ENCODE measurements around the gene SLC25A10.

SLC25A10 gene

DNA sequence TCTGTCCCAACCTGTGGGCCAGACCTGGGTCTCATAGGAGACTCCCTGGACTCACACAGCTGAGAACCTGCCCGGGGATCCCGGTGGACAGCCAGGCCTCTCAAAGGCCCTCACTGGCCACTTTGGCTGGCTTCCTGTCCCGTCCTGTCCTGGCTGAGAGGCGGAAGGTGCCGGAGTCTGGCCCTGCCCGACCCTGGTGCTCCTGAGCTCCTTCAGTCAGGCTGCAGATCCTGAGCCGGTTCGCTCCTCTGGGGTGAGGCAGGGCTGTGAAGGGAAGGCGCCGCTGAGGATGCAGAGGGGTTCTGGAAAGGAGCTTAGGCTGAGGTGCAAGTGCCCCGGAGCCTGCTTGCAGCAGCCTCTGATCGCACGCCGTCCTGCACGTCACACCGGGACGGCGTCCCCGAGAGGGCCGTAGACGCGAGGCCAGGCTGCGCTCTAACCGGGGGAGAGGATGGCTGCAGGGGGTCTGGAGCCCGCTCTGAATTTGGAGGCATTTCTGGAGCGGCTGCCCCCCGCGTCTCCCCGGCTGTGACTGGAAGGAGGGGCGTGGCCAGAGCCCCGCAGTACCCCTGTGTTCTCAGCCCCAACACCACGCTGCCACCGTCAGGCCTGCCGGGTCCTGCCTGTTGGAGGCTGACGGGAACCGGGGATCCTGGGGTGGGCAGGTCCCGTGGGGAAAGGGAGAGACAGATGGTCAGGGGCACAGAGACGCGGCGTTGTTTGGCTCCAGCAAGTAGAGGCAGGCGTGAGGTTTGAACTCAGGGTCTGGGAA, 24.1 kb upstream of the SLC25A10 start:
- DNase-seq (ENCODE audit: low spot score), result peak; percentile 11

- no peak for DNase-seq (ENCODE audit: low spot score)
Observed at GRCh38 chr17:81688616-81689015, 23.5 kb upstream of the SLC25A10 start.

- DNase-seq (ENCODE audit: low spot score), result peak; percentile 9
Observed at GRCh38 chr17:81690066-81690465, 22.0 kb upstream of the SLC25A10 start.

DNA sequence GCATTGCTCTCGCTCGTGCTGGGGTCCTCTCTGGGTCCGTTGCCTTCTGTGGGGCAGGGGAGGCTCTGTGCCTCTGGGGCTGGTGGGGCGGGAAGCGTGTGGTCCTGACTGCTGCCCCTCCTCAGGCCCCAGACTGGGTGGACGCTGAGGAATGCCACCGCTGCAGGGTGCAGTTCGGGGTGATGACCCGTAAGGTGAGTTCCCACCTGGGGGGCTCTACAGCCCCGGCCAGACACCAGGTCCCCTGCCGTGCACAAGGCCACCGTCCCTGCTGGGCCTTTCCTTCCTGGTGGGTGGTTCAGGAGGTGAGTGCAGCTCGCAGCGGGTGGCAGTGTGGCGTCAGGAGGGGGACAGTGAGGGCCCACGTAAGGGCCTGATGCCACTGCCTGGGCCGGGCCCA, 21.5 kb upstream of the SLC25A10 start:
- no peak for DNase-seq (ENCODE audit: low spot score)

- peak; percentile 9 for DNase-seq (ENCODE audit: low spot score)
Observed at GRCh38 chr17:81691196-81691595, 20.9 kb upstream of the SLC25A10 start.

DNA sequence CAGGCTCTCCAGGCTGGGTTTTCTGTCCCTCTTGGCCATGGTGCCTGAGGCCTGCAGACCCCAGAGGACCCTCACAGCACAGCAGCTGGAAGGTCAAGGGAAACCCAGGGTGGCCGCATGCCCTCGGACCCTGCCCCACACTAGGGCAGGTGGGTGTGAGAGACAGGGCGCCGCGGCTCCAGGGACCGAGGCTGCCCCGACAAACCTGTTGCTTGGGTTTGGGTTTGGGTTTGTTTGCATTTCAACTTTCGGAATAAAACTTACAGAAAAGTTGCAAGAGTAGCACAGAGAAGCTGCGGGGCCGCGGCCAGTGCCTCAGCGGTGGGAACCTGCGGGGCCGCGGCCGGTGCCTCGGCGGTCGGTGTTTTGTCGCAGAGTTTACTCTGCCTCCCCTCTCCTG, 20.5 kb upstream of the SLC25A10 start:
- no peak for DNase-seq (ENCODE audit: low spot score)

DNA sequence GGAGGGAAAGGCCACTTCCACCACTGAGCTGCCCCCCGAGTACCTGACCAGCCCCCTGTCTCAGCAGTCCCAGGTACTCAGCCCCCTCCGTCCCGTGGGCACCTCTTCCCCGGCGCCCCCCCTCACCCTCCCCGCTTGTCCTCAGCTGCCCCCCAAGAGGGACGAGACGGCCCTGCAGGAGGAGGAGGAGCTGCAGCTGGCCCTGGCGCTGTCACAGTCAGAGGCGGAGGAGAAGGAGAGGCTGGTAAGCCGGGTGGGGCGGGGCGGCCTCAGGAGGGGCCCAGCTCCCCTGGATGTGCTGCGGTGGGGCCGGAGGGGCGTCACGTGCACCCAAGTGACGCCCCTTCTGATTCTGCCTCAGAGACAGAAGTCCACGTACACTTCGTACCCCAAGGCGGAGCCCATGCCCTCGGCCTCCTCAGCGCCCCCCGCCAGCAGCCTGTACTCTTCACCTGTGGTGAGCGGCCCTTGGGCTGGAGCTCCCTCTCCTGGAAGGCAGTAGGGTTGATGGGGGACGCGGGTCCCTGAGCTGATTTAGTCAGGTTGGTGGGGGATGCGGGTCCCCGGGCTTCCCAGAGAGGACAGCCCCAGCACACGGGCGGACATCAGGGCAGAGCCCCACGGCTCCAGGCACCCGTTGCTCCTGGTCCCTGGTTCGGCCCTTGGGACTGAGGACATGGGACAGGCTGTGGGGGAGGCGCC, 18.4 kb upstream of the SLC25A10 start:
- DNase-seq (ENCODE audit: low spot score), result peak; percentile 79

- no peak for DNase-seq (ENCODE audit: low spot score)
Observed at GRCh38 chr17:81694810-81695209, 17.3 kb upstream of the SLC25A10 start.

- DNase-seq (ENCODE audit: low spot score), result no peak
Observed at GRCh38 chr17:81695211-81695610, 16.9 kb upstream of the SLC25A10 start.

DNA sequence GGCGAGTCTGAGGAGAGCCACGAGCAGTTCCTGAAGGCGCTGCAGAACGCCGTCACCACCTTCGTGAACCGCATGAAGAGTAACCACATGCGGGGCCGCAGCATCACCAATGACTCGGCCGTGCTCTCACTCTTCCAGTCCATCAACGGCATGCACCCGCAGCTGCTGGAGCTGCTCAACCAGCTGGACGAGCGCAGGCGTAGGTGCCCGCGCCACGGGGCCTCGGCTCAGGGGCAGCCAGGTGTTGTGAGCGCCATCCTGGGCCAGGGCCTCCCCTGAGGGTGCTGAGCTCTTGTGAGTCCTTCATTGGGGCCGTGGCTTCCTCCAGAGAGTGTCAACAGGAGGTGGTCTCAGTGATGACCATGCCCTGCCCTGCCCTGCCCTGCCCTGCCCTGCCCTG, 16.3 kb upstream of the SLC25A10 start:
- DNase-seq (ENCODE audit: low spot score), result no peak

GRCh38 chr17:81696218-81696941, 15.7 kb upstream of the SLC25A10 start:
- no peak for DNase-seq (ENCODE audit: low spot score)

GRCh38 chr17:81697261-81698044, 14.6 kb upstream of the SLC25A10 start:
- DNase-seq (ENCODE audit: low spot score), result no peak

DNA sequence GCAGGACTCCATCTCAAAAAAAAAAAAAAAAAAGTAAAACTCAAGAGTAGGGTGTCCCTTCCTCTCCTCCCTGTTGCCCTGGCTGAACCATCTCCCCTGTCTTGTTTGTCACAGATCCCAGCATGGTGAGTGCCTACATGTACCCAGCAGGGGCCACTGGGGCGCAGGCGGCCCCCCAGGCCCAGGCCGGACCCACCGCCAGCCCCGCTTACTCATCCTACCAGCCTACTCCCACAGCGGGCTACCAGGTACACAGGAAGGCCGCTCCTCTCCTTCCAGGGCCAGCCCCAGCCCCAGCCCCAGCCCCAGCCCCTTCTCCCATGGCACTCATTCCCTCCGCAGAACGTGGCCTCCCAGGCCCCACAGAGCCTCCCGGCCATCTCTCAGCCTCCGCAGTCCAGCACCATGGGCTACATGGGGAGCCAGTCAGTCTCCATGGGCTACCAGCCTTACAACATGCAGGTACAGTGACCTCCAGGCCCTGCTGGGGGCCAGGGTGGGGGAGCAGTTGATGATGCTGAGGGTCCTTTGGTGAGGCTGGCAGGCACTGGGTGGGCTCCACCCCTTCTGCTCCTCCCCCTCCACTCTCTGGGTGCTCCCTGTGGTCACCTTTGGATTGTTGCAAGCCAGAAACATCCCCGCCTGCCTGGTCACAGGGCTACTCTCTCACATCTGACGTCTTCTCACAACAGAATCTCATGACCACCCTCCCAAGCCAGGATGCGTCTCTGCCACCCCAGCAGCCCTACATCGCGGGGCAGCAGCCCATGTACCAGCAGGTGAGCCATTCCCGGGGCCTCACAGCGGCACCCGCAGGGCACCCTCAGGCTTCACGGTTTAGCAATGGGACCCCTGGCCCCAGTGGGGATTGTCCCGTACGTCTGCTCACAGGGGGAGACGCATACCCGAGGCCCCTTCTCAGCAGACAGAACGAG, 11.5 kb upstream of the SLC25A10 start:
- DNase-seq (ENCODE audit: low spot score), result no peak

DNA sequence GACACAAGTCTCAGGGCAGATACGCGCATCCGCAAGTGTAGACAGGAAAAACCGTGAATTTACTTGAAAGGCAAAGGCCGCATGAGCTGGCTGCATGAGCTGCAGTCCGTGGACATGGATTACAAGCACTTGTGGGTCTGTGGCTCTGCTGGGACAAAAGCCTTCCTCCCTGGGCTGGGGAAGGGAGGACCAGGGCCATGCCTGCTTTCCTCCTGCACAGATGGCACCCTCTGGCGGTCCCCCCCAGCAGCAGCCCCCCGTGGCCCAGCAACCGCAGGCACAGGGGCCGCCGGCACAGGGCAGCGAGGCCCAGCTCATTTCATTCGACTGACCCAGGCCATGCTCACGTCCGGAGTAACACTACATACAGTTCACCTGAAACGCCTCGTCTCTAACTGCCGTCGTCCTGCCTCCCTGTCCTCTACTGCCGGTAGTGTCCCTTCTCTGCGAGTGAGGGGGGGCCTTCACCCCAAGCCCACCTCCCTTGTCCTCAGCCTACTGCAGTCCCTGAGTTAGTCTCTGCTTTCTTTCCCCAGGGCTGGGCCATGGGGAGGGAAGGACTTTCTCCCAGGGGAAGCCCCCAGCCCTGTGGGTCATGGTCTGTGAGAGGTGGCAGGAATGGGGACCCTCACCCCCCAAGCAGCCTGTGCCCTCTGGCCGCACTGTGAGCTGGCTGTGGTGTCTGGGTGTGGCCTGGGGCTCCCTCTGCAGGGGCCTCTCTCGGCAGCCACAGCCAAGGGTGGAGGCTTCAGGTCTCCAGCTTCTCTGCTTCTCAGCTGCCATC, 10.6 kb upstream of the SLC25A10 start:
- DNase-seq (ENCODE audit: low spot score), result no peak

GRCh38 chr17:81702934-81703746, 8.9 kb upstream of the SLC25A10 start, which contains the start of gene MRPL12:
MRPL12 (plus strand) TSS chr17:81703367; CDS start chr17:81703502, 135 bp downstream.
- peak; percentile 98 for DNase-seq (ENCODE audit: low spot score)

GRCh38 chr17:81703747-81704654, 8.1 kb upstream of the SLC25A10 start:
- no peak for DNase-seq (ENCODE audit: low spot score)

GRCh38 chr17:81705518-81706231, 6.4 kb upstream of the SLC25A10 start:
- DNase-seq (ENCODE audit: low spot score), result no peak
